AG09309 (cell line): ENCODE data around the gene ARHGAP1.
"Not testable (repeated sequence)": the region's sequence is repeated elsewhere in the genome, so short reads cannot be mapped to it uniquely, and the experiment has no call there.

ENCODE experiments used
- DNase-seq: peaks from one replicate; pipeline ENCODE4 v3.0.0-alpha.2; 2010; ENCODE audit warnings: low read depth
- H3K4me3 ChIP-seq: 2 replicates; pipeline ENCODE4 v1.5.1; 2011; ENCODE audit warnings: mild to moderate bottlenecking, low read depth, low read length, moderate library complexity; ENCODE audit not compliant: control insufficient read depth
- TF ChIP-seq, protein P1 (sequence below): IDR thresholded peaks from 2 replicates; pipeline ENCODE4 v1.5.1; 2011; ENCODE audit warnings: mild to moderate bottlenecking, low read depth, low read length, inconsistent platforms; ENCODE audit not compliant: insufficient read depth, control insufficient read depth; ENCODE audit errors: missing control alignments

The ARHGAP1 gene

DNA sequence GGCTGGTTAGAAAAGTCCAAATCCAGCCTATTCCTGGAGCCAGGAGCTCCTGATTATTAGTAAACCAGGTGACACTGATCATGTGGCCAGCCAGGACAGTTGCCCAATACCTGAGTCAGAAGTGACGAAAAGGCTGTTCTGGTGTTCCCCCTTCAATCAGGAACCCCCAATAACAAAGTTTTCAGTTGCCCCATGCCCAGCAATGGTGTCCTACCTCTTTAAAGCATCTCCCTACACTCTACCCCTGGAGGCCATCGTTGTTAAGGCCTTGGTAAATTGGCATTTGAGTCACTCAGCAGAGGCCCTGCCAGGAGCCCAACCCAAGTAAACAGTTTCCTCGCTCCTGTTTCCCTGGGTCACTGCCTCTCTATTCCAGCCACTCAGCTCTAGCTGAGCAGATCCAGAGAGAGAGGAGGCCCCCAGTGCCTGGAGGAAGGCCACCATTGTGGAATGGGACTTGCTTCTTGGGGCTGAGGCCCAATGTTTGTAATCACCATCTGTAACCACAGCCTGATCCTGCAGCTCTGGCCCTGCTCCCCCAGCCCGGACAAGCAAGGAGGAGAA, 25.0 kb downstream of the ARHGAP1 start:
- H3K4me3 ChIP-seq: no peak overlapping the region
- DNase-seq: peak; percentile 52
- TF ChIP-seq, protein P1, sequence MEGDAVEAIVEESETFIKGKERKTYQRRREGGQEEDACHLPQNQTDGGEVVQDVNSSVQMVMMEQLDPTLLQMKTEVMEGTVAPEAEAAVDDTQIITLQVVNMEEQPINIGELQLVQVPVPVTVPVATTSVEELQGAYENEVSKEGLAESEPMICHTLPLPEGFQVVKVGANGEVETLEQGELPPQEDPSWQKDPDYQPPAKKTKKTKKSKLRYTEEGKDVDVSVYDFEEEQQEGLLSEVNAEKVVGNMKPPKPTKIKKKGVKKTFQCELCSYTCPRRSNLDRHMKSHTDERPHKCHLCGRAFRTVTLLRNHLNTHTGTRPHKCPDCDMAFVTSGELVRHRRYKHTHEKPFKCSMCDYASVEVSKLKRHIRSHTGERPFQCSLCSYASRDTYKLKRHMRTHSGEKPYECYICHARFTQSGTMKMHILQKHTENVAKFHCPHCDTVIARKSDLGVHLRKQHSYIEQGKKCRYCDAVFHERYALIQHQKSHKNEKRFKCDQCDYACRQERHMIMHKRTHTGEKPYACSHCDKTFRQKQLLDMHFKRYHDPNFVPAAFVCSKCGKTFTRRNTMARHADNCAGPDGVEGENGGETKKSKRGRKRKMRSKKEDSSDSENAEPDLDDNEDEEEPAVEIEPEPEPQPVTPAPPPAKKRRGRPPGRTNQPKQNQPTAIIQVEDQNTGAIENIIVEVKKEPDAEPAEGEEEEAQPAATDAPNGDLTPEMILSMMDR: no peak

- TF ChIP-seq, protein P1: no peak
- H3K4me3 ChIP-seq: no peak overlapping the region
- DNase-seq: no peak
Measured at GRCh38 chr11:46674463-46675287, 25.7 kb downstream of the ARHGAP1 start.

DNA sequence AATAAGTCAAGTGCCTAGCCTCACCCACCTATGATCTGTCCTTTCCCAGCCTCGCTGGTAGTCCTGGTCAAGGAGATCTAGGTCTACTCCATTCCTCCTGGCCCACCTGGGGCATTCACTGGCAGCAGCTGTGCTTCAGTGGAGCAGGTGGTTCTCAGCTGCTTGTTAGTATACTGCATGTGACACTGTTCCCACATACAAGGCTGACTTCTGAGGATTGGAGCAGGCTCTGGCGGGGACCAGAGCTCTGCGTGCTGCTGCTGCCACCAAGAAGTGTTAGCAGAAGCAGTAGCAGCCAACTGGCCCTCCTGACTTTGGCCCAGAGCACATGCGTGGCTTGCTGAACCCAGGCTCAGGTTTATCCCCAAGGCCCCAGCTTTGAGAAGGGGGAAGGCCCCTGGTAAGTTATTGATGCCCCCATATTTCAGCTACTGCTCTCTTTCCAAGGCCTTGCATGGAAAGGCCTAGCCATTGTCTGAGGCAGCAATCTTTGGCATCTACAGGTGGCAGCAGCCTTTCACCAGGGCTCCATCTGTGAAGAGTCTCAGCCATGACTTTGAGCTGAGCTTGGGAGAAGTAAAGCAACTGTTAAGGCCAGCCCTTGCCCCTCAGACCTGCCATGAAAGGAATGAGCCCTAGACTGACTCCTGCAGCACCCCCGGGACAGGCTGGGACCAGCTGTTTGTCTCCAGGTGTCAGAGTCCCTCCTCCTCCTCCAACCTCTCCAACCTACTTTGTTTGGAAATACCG, 26.5 kb downstream of the ARHGAP1 start:
- TF ChIP-seq, protein P1: no peak
- H3K4me3 ChIP-seq: no peak overlapping the region
- DNase-seq: no peak

DNA sequence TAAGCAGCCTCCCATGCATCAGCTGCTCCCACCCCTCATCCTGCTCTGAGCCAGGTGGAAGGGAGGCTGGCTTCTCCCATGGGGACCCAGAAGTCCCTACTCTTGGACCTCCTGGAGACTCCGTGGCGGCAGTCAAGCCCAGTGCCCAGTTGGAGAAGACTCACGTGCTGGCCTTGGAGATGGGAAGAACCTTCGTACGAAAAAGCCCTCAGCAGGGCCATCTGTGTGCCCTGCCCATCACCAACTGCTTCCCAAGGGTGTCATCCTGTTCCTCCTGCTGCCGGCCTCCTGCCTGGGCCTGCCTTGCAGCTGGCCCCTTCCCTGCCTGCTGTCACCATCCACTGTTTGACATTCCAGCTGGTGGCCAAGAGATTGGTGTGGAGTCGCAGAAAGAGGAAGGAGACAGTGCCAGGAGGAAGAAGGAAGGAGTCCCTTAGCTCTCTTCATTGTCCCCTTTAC, 28.0 kb downstream of the ARHGAP1 start:
- no peak for DNase-seq
- TF ChIP-seq, protein P1: no peak
- H3K4me3 ChIP-seq: no peak overlapping the region

- no peak overlapping the region for H3K4me3 ChIP-seq
- no peak for DNase-seq
- TF ChIP-seq, protein P1: no peak
Measured at GRCh38 chr11:46671958-46672315, 28.5 kb downstream of the ARHGAP1 start.

DNA sequence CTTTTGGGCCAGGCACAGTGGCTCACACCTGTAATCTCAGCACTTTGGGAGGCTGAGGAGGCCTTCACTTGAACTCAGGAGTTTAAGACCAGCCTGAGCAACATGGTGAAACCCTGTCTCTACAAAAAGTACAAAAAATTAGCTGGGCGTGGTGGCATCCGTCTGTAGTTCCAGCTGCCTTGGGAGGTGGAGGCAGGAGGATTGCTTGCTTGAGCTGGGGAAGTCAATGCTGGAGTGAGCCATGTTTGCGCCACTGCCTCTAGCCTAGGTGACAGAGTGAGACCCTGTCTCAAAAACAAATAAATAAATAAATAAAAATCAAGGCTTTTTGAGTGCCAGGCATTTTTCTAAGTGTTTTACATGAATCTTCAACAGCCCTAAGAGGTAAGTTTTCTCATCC, 29.9 kb downstream of the ARHGAP1 start:
- H3K4me3 ChIP-seq, DNase-seq: not testable (repeated sequence)

GRCh38 chr11:46669711-46670139, 30.7 kb downstream of the ARHGAP1 start:
- no peak overlapping the region for H3K4me3 ChIP-seq
- no peak for DNase-seq
- TF ChIP-seq, protein P1: peak; percentile 23
